HepG2 (cell line): ENCODE results near the gene UBTF. TPM values are rescaled to one million over a fixed set of nuclear protein-coding genes. Genes with fewer than 3 reads are reported as not detected.

ENCODE experiments used
- ATAC-seq: fragments of 200-7000 bp; cut with Tn5 transposase; 3 replicates; pipeline ENCODE4 v1.9.1; 2020; ENCODE audit warnings: mild to moderate bottlenecking, moderate library complexity
- BruUV-seq: library from RNA; stranded (reverse); fragments of 400-500 nt; replicated peaks from 2 replicates; lab custom pipeline; 2021; lab: Mats Ljungman, UMichigan
- CTCF ChIA-PET: fragments of 300-600 bp; formaldehyde crosslinking; extraction: SDS; loops from one replicate; lab custom pipeline; 2021; ENCODE audit warnings: low total read pairs, inconsistent platforms, low intra/inter-chr PET ratio; lab: Yijun Ruan, JAX
- POLR2A ChIA-PET: fragments of 350-600 bp; sonication (Branson Sonifier 250); formaldehyde crosslinking; loops from one replicate; lab custom pipeline; 2020; ENCODE audit warnings: antibody characterized with exemption, inconsistent platforms; lab: Yijun Ruan, JAX
- DNase-seq: peaks from one replicate; pipeline ENCODE4 v3.0.0-alpha.2; 2015; ENCODE audit warnings: low spot score
- FAIRE-seq: peaks from 3 replicates; lab custom pipeline; 2011; peaks lifted over from hg19 to GRCh38; lab: Jason Lieb, UNC
- H2AFZ ChIP-seq: one replicate; pipeline ENCODE4 v1.6.1; 2011; ENCODE audit warnings: low read length, inconsistent platforms
- H3K27ac ChIP-seq: fragments of 300-600 bp; 3 replicates; pipeline ENCODE4 v1.8.0; 2011; ENCODE audit warnings: mixed run types, mild to moderate bottlenecking, mixed read lengths, low read length, inconsistent platforms; ENCODE audit not compliant: insufficient read depth; ENCODE audit errors: extremely low read length
- H3K27me3 ChIP-seq, 2 experiments: fragments of 200-600 bp in 1 of 2; 2 replicates in 1 of 2; 3 replicates in 1 of 2; pipeline versions ENCODE4 v1.6.0 to v1.8.0; 2011; ENCODE audit warnings: low read length in 2 of 2, mild to moderate bottlenecking in 2 of 2, moderate library complexity in 2 of 2, inconsistent platforms in 1 of 2; ENCODE audit not compliant: insufficient read depth in 2 of 2, control insufficient read depth in 1 of 2
- H3K36me3 ChIP-seq, 2 experiments: fragments of 200-600 bp in 1 of 2; replicated peaks in 1 of 2; 2 replicates in 1 of 2; 3 replicates in 1 of 2; pipeline versions ENCODE4 v1.5.1 to v1.8.0; 2011; ENCODE audit warnings: low read length in 2 of 2, inconsistent platforms in 1 of 2; ENCODE audit not compliant: insufficient read depth in 2 of 2, control insufficient read depth in 1 of 2
- H3K4me1 ChIP-seq: 2 replicates; pipeline ENCODE4 v1.5.1; 2012; ENCODE audit warnings: low read length, inconsistent platforms; ENCODE audit not compliant: insufficient read depth
- H3K4me2 ChIP-seq: 2 replicates; pipeline ENCODE4 v1.6.0; 2011; ENCODE audit warnings: low read depth, low read length, inconsistent platforms
- H3K4me3 ChIP-seq, 3 experiments: fragments of 200-600 bp in 1 of 3; sonication (generic), shearing (Covaris generic) in 1 of 3; replicated peaks in 1 of 3; 2 replicates each; pipeline ENCODE4 v1.5.1; 2011 to 2016; ENCODE audit warnings: low read length in 3 of 3, inconsistent platforms in 2 of 3, low read depth in 2 of 3, mild to moderate bottlenecking in 2 of 3, control low read depth in 1 of 3, mixed read lengths in 1 of 3; ENCODE audit not compliant: insufficient read depth in 1 of 3
- H3K79me2 ChIP-seq: one replicate; pipeline ENCODE4 v1.6.1; 2011; ENCODE audit warnings: low read length, inconsistent platforms; ENCODE audit not compliant: insufficient read depth
- H3K9ac ChIP-seq: 2 replicates; pipeline ENCODE4 v1.6.0; 2011; ENCODE audit warnings: mild to moderate bottlenecking, low read depth, low read length, inconsistent platforms; ENCODE audit not compliant: insufficient read depth
- H3K9me3 ChIP-seq: 2 replicates; pipeline ENCODE4 v1.5.1; 2012; ENCODE audit warnings: mild to moderate bottlenecking, low read length
- H4K20me1 ChIP-seq: 2 replicates; pipeline ENCODE4 v1.6.0; 2011; ENCODE audit warnings: inconsistent platforms, mild to moderate bottlenecking, low read length, moderate library complexity; ENCODE audit not compliant: insufficient read depth
- CHD4 ChIP-seq: fragments of 200-600 bp; sonication (generic); IDR thresholded peaks from 2 replicates; pipeline ENCODE4 v1.7.0; 2017; ENCODE audit warnings: mild to moderate bottlenecking, low read length, borderline replicate concordance
- ESRRA ChIP-seq: sonication (generic); formaldehyde crosslinking; IDR thresholded peaks from 2 replicates; pipeline ENCODE4 v1.5.1; 2020; ENCODE audit warnings: mild to moderate bottlenecking, low read depth, missing genetic modification reagents
- FOXK1 ChIP-seq: sonication (generic); formaldehyde crosslinking; IDR thresholded peaks from 2 replicates; pipeline ENCODE4 v1.4.0; 2020; ENCODE audit warnings: low read depth, missing genetic modification reagents, borderline replicate concordance
- SOX5 ChIP-seq: IDR thresholded peaks from 2 replicates; pipeline ENCODE4 v1.6.1; 2016; ENCODE audit warnings: borderline replicate concordance
- XRCC5 ChIP-seq: fragments of 200-400 bp; formaldehyde crosslinking; optimal IDR thresholded peaks from 2 replicates; pipeline ENCODE3; 2017; ENCODE audit warnings: mild to moderate bottlenecking, low read length
- ZNF629 ChIP-seq: sonication (generic); formaldehyde crosslinking; conservative IDR thresholded peaks from 2 replicates; pipeline ENCODE4 v1.5.0; 2020; ENCODE audit warnings: missing genetic modification reagents
- WGBS: methylation state at CpG from one replicate; pipeline ENCODE4 v1.1.6; 2017; ENCODE audit warnings: low lambda C conversion rate; 5-methylcytosine and 5-hydroxymethylcytosine counted together
- in situ Hi-C: cut with HindIII; loops from 2 replicates; pipeline ENCODE4 v1.10.0; 2017; ENCODE audit warnings: low pct_unique_long_range_greater_than_20kb; ENCODE audit not compliant: extremely low pct_ligation_motif_present
- intact Hi-C: fragments of 100-400 bp; cut with micrococcal nuclease; formaldehyde crosslinking; loops from one replicate; pipeline ENCODE4 v1.10.0; 2022; ENCODE audit not compliant: unreplicated experiment
- polyA plus RNA-seq, 8 experiments: library from polyadenylated mRNA; depleted of rRNA in 3 of 8; stranded (reverse) in 7 of 8; unstranded in 1 of 8; fragments of >200 nt; fragmentation: Illumina TruSeq in 4 of 8; extraction: Trizol in 4 of 8; gene quantifications; 2 replicates each; pipeline versions ENCODE4 v1.2.1 to v1.2.3, GENCODE V29; 2011 to 2016; ENCODE audit warnings: low read depth in 4 of 8, missing spikeins in 1 of 8, mixed read lengths in 1 of 8; ENCODE audit not compliant: insufficient read depth in 1 of 8
- total RNA-seq, 5 experiments: library from RNA; depleted of rRNA; stranded (reverse); fragments of >200 nt; fragmentation: Illumina TruSeq; extraction: Trizol; gene quantifications; 2 replicates each; pipeline ENCODE4 v1.2.3, GENCODE V29; 2016; ENCODE audit warnings: low read depth in 1 of 5

The UBTF gene
- total and polyA plus RNA-seq, 2 of the 13 experiments (the other 11 are each of a cell fraction or from before 2014, with no cell fraction given): 15.2 to 60.9 TPM

- Histone ChIP-seq H3K9me3 (no peaks in the 10 kb centered on the region), H3K79me2 (no peaks in the 10 kb centered on the region), H2AFZ (no peak overlapping the region), H3K4me2 (no peak overlapping the region), H3K27ac (no peak overlapping the region), H3K9ac (no peak overlapping the region), H3K4me1 (peaks cover 36% of the 10 kb centered on the region), H4K20me1 (no peaks in the 10 kb centered on the region), H3K4me3 (no peak overlapping the region), H3K27me3 (peaks cover 7 to 55% of the 10 kb centered on the region in 2 experiments; a peak in 4 of 5 replicates), H3K36me3 (no peaks in the 10 kb centered on the region)
- FAIRE-seq (no peak), DNase-seq (no peak), ATAC-seq (peak; percentile 8; the same call in 2 of the 3 replicates)
- WGBS: 10% methylated on average over 9 of the region's 9 CpGs
- TF ChIP-seq ESRRA (CRISPR knock-in tag) (peak; percentile 49; the same call in 1 of the 2 replicates), CHD4 (0 out of 2 replicates have a peak, but pooled peaks have one; percentile 37), ZNF629 (peak; percentile 92), FOXK1 (CRISPR knock-in tag) (no peak), SOX5 (CRISPR knock-in tag) (no peak), XRCC5 (peak; percentile 3)
- POLR2A ChIA-PET: no interaction called here
- BruUV-seq: no TSS peak
- in situ Hi-C loops (loop anchor here (10.0 kb wide), 1 partner anchor 65 kb away; the partner anchor contains the start of gene TMUB2), intact Hi-C loops (no loop called here)
- CTCF ChIA-PET: no interaction called here
These were observed 30.2 kb upstream of the UBTF start for GRCh38 chr17:44249501-44250246.
